ENCODE measurements around the gene ANKRD44. TPM values are rescaled to one million over a fixed set of nuclear protein-coding genes. Genes with fewer than 3 reads are reported as not detected.

The ANKRD44 gene
- total and polyA plus RNA-seq, 8 donors = 23.2 to 52.6 (median 29.8) TPM

DNA sequence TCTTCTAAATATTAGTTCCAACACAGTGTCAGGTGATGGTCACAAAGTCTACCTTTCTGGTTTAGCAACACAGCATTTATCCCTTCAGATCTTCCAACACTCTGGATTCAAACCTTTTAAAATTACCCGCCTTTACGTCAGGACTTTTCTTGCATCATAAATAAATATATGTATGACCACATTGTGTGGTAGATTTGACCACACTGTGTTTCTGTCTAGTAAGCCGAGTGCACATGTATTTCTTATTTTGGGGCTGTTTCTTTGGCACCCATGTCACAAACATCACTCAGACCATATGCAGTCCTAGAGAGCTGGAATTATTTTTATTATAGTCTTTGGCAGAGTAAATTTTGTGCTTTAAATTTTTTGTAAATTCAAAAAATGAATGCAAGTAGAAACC, 172.1 kb downstream of the ANKRD44 start:
- DNase-seq (no peak), ATAC-seq (no peak)
- Histone ChIP-seq H3K36me3 (no peaks in the 10 kb centered on the region), H3K27ac (peak overlapping the region in 1 of 2 donors; percentile 53), H3K27me3 (no peaks in the 10 kb centered on the region), H3K4me1 (peaks cover 0 to 39% of the 10 kb centered on the region in 2 donors), H3K4me3 (no peak overlapping the region), H3K9me3 (no peaks in the 10 kb centered on the region)
- TF ChIP-seq, protein P1, sequence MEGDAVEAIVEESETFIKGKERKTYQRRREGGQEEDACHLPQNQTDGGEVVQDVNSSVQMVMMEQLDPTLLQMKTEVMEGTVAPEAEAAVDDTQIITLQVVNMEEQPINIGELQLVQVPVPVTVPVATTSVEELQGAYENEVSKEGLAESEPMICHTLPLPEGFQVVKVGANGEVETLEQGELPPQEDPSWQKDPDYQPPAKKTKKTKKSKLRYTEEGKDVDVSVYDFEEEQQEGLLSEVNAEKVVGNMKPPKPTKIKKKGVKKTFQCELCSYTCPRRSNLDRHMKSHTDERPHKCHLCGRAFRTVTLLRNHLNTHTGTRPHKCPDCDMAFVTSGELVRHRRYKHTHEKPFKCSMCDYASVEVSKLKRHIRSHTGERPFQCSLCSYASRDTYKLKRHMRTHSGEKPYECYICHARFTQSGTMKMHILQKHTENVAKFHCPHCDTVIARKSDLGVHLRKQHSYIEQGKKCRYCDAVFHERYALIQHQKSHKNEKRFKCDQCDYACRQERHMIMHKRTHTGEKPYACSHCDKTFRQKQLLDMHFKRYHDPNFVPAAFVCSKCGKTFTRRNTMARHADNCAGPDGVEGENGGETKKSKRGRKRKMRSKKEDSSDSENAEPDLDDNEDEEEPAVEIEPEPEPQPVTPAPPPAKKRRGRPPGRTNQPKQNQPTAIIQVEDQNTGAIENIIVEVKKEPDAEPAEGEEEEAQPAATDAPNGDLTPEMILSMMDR (IDR thresholded peaks at IDR 0.05) = no peak
- intact Hi-C loops (cut with DNase I) = no loop called here

GRCh38 chr2:197137826-197138477, 172.6 kb downstream of the ANKRD44 start:
- no peak overlapping the region for H3K4me3 ChIP-seq
- H3K36me3 ChIP-seq = no peaks in the 10 kb centered on the region
- H3K4me1 ChIP-seq = peaks cover 0 to 39% of the 10 kb centered on the region in 2 donors
- no peak for DNase-seq
- TF ChIP-seq, protein P1 (IDR thresholded peaks at IDR 0.05) = no peak
- H3K27me3 ChIP-seq = no peaks in the 10 kb centered on the region
- intact Hi-C loops (cut with DNase I) = no loop called here
- no peak for ATAC-seq
- peak overlapping the region in 1 of 2 donors; percentile 53 for H3K27ac ChIP-seq
- H3K9me3 ChIP-seq = no peaks in the 10 kb centered on the region

DNA sequence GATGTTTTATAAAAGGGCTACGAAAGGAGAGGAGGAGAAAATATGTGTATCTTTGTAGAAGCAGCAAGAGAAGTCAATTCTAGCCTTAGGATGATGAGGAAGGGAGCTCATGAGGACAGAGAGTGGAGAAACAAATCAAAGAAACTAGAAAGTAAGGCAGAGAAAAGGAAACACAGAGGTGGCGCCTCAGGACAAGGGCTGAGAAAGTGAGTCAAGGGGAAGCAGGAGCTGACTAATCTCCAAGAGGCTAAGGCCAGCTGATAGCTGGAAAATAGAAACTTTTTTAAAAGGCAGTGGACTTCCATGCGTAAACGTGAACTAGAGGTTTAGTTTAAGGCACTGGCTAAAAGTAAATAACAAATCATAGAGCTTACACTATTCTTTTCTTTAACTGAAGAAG, 173.3 kb downstream of the ANKRD44 start:
- Histone ChIP-seq H3K9me3 (no peaks in the 10 kb centered on the region), H3K4me3 (no peak overlapping the region), H3K27me3 (no peaks in the 10 kb centered on the region), H3K27ac (peak overlapping the region in 1 of 2 donors; percentile 53), H3K4me1 (peaks cover 0 to 34% of the 10 kb centered on the region in 2 donors), H3K36me3 (no peaks in the 10 kb centered on the region)
- DNase-seq (no peak), ATAC-seq (no peak)
- TF ChIP-seq, protein P1 (IDR thresholded peaks at IDR 0.05) = no peak
- intact Hi-C loops (cut with DNase I) = no loop called here

DNA sequence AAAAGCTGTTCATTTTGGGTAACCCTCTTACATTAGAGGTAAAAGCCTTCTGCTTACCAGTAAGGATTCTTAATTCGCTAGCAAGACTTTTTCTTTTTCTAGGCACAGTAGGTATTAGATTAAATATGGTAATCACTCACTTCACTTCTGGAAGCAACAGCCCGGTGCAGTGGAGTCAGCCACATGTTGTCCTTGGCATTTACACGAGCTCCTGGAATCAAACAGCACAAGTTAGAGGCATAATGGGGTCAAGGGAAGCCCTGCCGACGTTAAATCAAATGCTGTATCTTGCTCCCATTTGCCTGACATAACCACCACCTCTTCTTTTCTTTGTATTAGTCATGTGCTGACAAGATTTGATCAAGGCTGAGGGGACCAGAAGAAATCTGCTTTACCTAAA, 174.1 kb downstream of the ANKRD44 start:
- TF ChIP-seq, protein P1 (IDR thresholded peaks at IDR 0.05) = no peak
- no peak for ATAC-seq
- Histone ChIP-seq H3K27ac (no peak overlapping the region), H3K36me3 (no peaks in the 10 kb centered on the region), H3K4me1 (peaks cover 0 to 26% of the 10 kb centered on the region in 2 donors), H3K4me3 (no peak overlapping the region), H3K27me3 (no peaks in the 10 kb centered on the region), H3K9me3 (no peaks in the 10 kb centered on the region)
- intact Hi-C loops (cut with DNase I) = no loop called here
- no peak for DNase-seq

- ATAC-seq (no peak), DNase-seq (no peak)
- H3K27me3 ChIP-seq = no peaks in the 10 kb centered on the region
- TF ChIP-seq, protein P1 (IDR thresholded peaks at IDR 0.05) = no peak
- intact Hi-C loops (cut with DNase I) = no loop called here
- H3K36me3 ChIP-seq = no peaks in the 10 kb centered on the region
- H3K27ac ChIP-seq = no peak overlapping the region
- H3K4me3 ChIP-seq = no peak overlapping the region
- no peaks in the 10 kb centered on the region for H3K9me3 ChIP-seq
- H3K4me1 ChIP-seq = peaks cover 0 to 22% of the 10 kb centered on the region in 2 donors
These were observed 174.8 kb downstream of the ANKRD44 start for GRCh38 chr2:197135806-197136205.

Data from left lung (tissue), 10 donors.